Measurements from ENCODE around the gene PIF1. TPM values are rescaled to one million over a fixed set of nuclear protein-coding genes. Genes with fewer than 3 reads are reported as not detected.

Gene PIF1
- total and polyA plus RNA-seq, 2 of the 4 experiments (the other 2 are of a cell fraction), result 3.9 to 19.9 TPM

DNA sequence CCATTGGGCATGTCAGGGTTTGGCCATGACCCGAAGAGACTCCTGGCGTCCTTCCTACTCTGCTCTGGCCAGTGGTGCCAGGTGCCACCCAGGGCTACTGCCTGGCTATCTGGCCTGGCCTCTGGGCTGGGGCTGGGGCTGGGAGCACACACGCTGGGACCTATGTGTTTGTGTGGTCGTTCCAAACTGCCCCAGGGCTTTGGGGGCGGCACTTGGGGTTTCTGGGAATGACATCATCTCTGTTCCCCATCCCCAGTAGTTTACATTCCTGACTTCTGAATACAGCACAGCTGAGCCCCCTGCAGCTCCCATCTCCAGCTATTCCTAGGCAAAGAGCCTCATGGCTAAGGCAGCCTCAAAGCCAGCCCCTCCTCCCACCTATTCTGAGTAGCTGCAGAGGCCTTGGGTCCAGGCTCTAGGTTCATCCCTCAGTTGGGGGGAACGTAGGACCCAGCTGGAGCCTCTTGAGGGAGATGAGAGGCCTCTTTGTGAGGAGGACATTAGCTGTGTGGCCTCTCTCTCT, 40.6 kb upstream of the PIF1 start:
- peak overlapping the region; percentile 89 for H2AK9ac ChIP-seq (replicated peaks; ENCODE audit: low read depth, low read length, poor library complexity)
- H3K9me1 ChIP-seq (ENCODE audit: insufficient read depth, low read length), result peaks cover 34% of the 10 kb centered on the region
- H2AFZ ChIP-seq (replicated peaks; ENCODE audit: low read length, poor library complexity), result peak overlapping the region; percentile 67
- peak overlapping the region; percentile 71 for H3K9ac ChIP-seq (ENCODE audit: low read depth, low read length)
- H3K36me3 ChIP-seq (ENCODE audit: control insufficient read depth, insufficient read depth, low read length), result peaks cover 57% of the 10 kb centered on the region
- no peak overlapping the region for H3K4me3 ChIP-seq (ENCODE audit: insufficient read depth, low read depth, low read length)
- H3K23ac ChIP-seq (ENCODE audit: low read depth, low read length), result peak overlapping the region; percentile 80
- H3K14ac ChIP-seq (replicated peaks; ENCODE audit: low read depth, low read length), result peak overlapping the region; percentile 92
- 0 out of 2 replicates have a peak, but pooled peaks have one; percentile 34 for TF ChIP-seq MXI1 (IDR thresholded peaks at IDR 0.05; ENCODE audit: borderline replicate concordance, low read depth, low read length)
- TF ChIP-seq CHD1 (IDR thresholded peaks at IDR 0.05; ENCODE audit: low read depth, low read length), result 0 out of 2 replicates have a peak, but pooled peaks have one; percentile 45
- TF ChIP-seq, protein P1, sequence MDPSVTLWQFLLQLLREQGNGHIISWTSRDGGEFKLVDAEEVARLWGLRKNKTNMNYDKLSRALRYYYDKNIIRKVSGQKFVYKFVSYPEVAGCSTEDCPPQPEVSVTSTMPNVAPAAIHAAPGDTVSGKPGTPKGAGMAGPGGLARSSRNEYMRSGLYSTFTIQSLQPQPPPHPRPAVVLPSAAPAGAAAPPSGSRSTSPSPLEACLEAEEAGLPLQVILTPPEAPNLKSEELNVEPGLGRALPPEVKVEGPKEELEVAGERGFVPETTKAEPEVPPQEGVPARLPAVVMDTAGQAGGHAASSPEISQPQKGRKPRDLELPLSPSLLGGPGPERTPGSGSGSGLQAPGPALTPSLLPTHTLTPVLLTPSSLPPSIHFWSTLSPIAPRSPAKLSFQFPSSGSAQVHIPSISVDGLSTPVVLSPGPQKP (IDR thresholded peaks at IDR 0.05; ENCODE audit: borderline replicate concordance, low read depth, low read length), result no peak
- peak; percentile 74 for TF ChIP-seq FOS (IDR thresholded peaks at IDR 0.05; ENCODE audit: low read depth, low read length)
- peak; percentile 77; the same call in 1 of the 2 replicates for TF ChIP-seq MAZ (IDR thresholded peaks at IDR 0.05; ENCODE audit: borderline replicate concordance, low read depth, low read length)
- peak; percentile 38; the same call in 1 of the 2 replicates for TF ChIP-seq SMC3 (IDR thresholded peaks at IDR 0.05; ENCODE audit: low read depth, low read length)
- TF ChIP-seq, protein P2, sequence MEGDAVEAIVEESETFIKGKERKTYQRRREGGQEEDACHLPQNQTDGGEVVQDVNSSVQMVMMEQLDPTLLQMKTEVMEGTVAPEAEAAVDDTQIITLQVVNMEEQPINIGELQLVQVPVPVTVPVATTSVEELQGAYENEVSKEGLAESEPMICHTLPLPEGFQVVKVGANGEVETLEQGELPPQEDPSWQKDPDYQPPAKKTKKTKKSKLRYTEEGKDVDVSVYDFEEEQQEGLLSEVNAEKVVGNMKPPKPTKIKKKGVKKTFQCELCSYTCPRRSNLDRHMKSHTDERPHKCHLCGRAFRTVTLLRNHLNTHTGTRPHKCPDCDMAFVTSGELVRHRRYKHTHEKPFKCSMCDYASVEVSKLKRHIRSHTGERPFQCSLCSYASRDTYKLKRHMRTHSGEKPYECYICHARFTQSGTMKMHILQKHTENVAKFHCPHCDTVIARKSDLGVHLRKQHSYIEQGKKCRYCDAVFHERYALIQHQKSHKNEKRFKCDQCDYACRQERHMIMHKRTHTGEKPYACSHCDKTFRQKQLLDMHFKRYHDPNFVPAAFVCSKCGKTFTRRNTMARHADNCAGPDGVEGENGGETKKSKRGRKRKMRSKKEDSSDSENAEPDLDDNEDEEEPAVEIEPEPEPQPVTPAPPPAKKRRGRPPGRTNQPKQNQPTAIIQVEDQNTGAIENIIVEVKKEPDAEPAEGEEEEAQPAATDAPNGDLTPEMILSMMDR (conservative IDR thresholded peaks at IDR 0.05; ENCODE audit: low read depth, low read length), result no peak
- no peak for TF ChIP-seq POLR2A (IDR thresholded peaks at IDR 0.05; ENCODE audit: low read depth, low read length)
- peak; percentile 1; the same call in 1 of the 2 replicates for TF ChIP-seq CEBPB (IDR thresholded peaks at IDR 0.05; ENCODE audit: low read depth, low read length)
- peak; percentile 78 for TF ChIP-seq RCOR1 (IDR thresholded peaks at IDR 0.05; ENCODE audit: insufficient replicate concordance, low read length)
- peaks cover 48% of the 10 kb centered on the region for H3K4me1 ChIP-seq (ENCODE audit: control insufficient read depth, insufficient read depth, low read length)
- ChIA-PET POLR2A (ENCODE audit: unreplicated experiment) (no interaction called here), CTCF (no interaction called here)
- H4K8ac ChIP-seq (ENCODE audit: low read depth in 2 of 2, low read length in 2 of 2), result peak overlapping the region; percentile 76 to 94
- H3K9me3 ChIP-seq (ENCODE audit: control insufficient read depth, insufficient read depth, low read length), result no peaks in the 10 kb centered on the region
- H2BK20ac ChIP-seq (ENCODE audit: low read depth, low read length), result peak overlapping the region; percentile 94
- H2BK5ac ChIP-seq (ENCODE audit: low read depth, low read length, poor library complexity, severe bottlenecking), result peak overlapping the region; percentile 96
- H4K20me1 ChIP-seq (ENCODE audit: insufficient read depth, low read length), result no peaks in the 10 kb centered on the region; the same call in none of the 2 replicates
- peak overlapping the region; percentile 88 for H3K4ac ChIP-seq (ENCODE audit: low read depth, low read length)
- no TSS peak for BruUV-seq (replicated peaks)
- ATAC-seq (ENCODE audit: low read depth) (peak; percentile 96), DNase-seq (peak; percentile 98)
- no CpG with 5 or more reads among the region's 6 CpGs for WGBS, 2 experiments (ENCODE audit: extremely low coverage in 2 of 2, insufficient read length in 1 of 2)
- H3K18ac ChIP-seq (ENCODE audit: low read depth, low read length), result peak overlapping the region; percentile 70
- dilution Hi-C loops (cut with HindIII; ENCODE audit: low sequenced_read_pairs, unreplicated experiment) (no loop called here), intact Hi-C loops (cut with micrococcal nuclease) (loop anchor here (2.0 kb wide), 1 partner anchor 39 kb away; no protein-coding TSS in a partner anchor), in situ Hi-C loops (cut with MboI; ENCODE audit: low sequenced_read_pairs) (no loop called here)
- H3K27ac ChIP-seq (ENCODE audit: insufficient read depth, low read length), result peak overlapping the region; percentile 91
- H2AK5ac ChIP-seq (ENCODE audit: low read depth, low read length), result peak overlapping the region; percentile 95
- peak overlapping the region; percentile 94 for H4K91ac ChIP-seq (ENCODE audit: insufficient read depth, low read depth, low read length)
- peak overlapping the region; percentile 87; the same call in 2 of the 3 replicates for H2BK15ac ChIP-seq (ENCODE audit: low read depth, low read length)
- peaks cover 21 to 72% of the 10 kb centered on the region in 2 experiments; a peak in 3 of 4 replicates for H3K79me1 ChIP-seq (ENCODE audit: low read depth in 1 of 2, low read length in 2 of 2)
- peak overlapping the region; percentile 8; the same call in 1 of the 2 replicates for H3K4me2 ChIP-seq (ENCODE audit: low read depth, low read length)
- H3K27me3 ChIP-seq (ENCODE audit: control insufficient read depth, insufficient read depth, low read length), result no peaks in the 10 kb centered on the region
- peak overlapping the region; percentile 89 for H2BK120ac ChIP-seq (ENCODE audit: low read depth, low read length)
- peak overlapping the region; percentile 71 for H4K5ac ChIP-seq (ENCODE audit: low read depth, low read length)
- H3K56ac ChIP-seq (ENCODE audit: extremely low read depth, insufficient read depth, low read length), result peak overlapping the region; percentile 88

Data from IMR-90 (cell line).